K562 (cell line): ENCODE measurements around the gene CFAP69. TPM values are rescaled to one million over a fixed set of nuclear protein-coding genes. Genes with fewer than 3 reads are reported as not detected.

ENCODE experiments used
- ARHGAP35 ChIP-seq: fragments of 450-650 bp; IDR thresholded peaks from 2 replicates; pipeline ENCODE4 v1.6.1; 2018; ENCODE audit not compliant: partially characterized antibody
- BCOR ChIP-seq: fragments of 450-650 bp; IDR thresholded peaks from 2 replicates; pipeline ENCODE4 v1.6.1; 2016
- ZNF324 ChIP-seq: fragments of 250-450 bp; sonication (Bioruptor Pico); IDR thresholded peaks from 2 replicates; pipeline ENCODE4 v1.4.0; 2020; ENCODE audit warnings: mild to moderate bottlenecking
- ZNF644 ChIP-seq: fragments of 200-800 bp; sonication (Bioruptor generic); IDR thresholded peaks from 2 replicates; pipeline ENCODE4 v1.6.1; 2016; ENCODE audit warnings: low read depth, missing genetic modification characterization, missing compliant biosample characterization
- ZNF778 ChIP-seq: fragments of 450-650 bp; formaldehyde crosslinking; IDR thresholded peaks from 2 replicates; pipeline ENCODE4 v1.4.0; 2020; ENCODE audit warnings: mild to moderate bottlenecking, moderate library complexity
- polyA plus RNA-seq, 8 experiments: library from polyadenylated mRNA; depleted of rRNA in 4 of 8; stranded (reverse) in 5 of 8; unstranded in 3 of 8; fragments of >200 nt; fragmentation: Nextera tagmentation in 2 of 8; fragmentation: Illumina TruSeq in 1 of 8; extraction: Ambion mirVana in 2 of 8; extraction: Trizol in 1 of 8; gene quantifications; 2 replicates each; pipeline versions ENCODE4 v1.2.1 to v1.2.3, GENCODE V29; 2011 to 2014; ENCODE audit warnings: inconsistent platforms in 1 of 8, missing spikeins in 1 of 8
- total RNA-seq, 7 experiments: library from RNA; depleted of rRNA in 6 of 7; stranded (reverse); fragments of >200 nt in 6 of 7; fragmentation: Illumina TruSeq in 2 of 7; extraction: Trizol in 2 of 7; gene quantifications; 2 replicates each; pipeline versions ENCODE4 v1.2.1 to v1.2.3, GENCODE V29; 2011 to 2021; ENCODE audit warnings: low replicate concordance in 1 of 7
- TF ChIP-seq, protein P1 (sequence below), 2 experiments: fragments of 450-650 bp in 1 of 2; sonication (generic) in 1 of 2; formaldehyde crosslinking in 1 of 2; IDR thresholded peaks; 2 replicates each; pipeline versions ENCODE4 v1.7.1 to v1.9.0; 2016 to 2022; ENCODE audit warnings: inconsistent platforms in 1 of 2, mild to moderate bottlenecking in 1 of 2, missing genetic modification reagents in 1 of 2
- TF ChIP-seq, protein P2 (sequence below): fragments of 450-650 bp; IDR thresholded peaks from 2 replicates; pipeline ENCODE4 v1.6.1; 2016; ENCODE audit warnings: mild to moderate bottlenecking, moderate library complexity

Gene CFAP69
- total and polyA plus RNA-seq, 9 of the 15 experiments (the other 6 are each of a cell fraction or from before 2014, with no cell fraction given): 0.24 to 5.1 (median 1.7) TPM

DNA sequence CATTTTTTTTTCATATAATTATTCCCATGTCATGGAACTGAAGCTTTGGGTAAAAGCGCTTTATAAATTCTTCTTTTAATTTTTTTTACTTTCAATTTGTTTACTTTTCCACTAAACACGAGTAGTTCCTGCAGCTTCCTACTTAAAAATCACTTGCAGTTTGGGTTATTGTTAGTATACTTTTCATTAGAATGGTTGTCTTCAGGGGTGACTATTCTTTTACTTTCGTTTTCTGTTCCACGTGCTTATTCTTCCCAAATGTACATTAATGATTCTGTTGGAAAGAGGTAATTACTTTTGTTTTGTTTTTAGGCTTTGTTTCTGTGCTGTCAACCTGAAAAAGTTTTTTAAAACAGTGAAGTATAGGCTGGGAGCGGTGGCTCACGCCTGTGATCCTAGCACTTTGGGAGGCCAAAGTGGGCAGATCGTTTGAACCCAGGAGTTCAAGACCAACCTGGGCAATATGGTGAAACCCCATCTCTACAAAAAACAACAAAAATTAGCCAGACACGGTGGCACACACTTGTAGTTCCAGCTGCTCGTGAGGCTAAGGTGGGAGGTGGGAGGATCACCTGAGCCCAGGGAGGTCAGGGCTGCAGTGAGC lies 5.2 kb upstream of the CFAP69 start (continued):
- TF ChIP-seq, protein P1, sequence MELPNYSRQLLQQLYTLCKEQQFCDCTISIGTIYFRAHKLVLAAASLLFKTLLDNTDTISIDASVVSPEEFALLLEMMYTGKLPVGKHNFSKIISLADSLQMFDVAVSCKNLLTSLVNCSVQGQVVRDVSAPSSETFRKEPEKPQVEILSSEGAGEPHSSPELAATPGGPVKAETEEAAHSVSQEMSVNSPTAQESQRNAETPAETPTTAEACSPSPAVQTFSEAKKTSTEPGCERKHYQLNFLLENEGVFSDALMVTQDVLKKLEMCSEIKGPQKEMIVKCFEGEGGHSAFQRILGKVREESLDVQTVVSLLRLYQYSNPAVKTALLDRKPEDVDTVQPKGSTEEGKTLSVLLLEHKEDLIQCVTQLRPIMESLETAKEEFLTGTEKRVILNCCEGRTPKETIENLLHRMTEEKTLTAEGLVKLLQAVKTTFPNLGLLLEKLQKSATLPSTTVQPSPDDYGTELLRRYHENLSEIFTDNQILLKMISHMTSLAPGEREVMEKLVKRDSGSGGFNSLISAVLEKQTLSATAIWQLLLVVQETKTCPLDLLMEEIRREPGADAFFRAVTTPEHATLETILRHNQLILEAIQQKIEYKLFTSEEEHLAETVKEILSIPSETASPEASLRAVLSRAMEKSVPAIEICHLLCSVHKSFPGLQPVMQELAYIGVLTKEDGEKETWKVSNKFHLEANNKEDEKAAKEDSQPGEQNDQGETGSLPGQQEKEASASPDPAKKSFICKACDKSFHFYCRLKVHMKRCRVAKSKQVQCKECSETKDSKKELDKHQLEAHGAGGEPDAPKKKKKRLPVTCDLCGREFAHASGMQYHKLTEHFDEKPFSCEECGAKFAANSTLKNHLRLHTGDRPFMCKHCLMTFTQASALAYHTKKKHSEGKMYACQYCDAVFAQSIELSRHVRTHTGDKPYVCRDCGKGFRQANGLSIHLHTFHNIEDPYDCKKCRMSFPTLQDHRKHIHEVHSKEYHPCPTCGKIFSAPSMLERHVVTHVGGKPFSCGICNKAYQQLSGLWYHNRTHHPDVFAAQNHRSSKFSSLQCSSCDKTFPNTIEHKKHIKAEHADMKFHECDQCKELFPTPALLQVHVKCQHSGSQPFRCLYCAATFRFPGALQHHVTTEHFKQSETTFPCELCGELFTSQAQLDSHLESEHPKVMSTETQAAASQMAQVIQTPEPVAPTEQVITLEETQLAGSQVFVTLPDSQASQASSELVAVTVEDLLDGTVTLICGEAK (IDR thresholded peaks at IDR 0.05): 0 out of 2 replicates have a peak, but pooled peaks have one; percentile 43
- TF ChIP-seq, protein P1 (CRISPR knock-in tag; IDR thresholded peaks at IDR 0.05): no peak
- TF ChIP-seq, protein P2, sequence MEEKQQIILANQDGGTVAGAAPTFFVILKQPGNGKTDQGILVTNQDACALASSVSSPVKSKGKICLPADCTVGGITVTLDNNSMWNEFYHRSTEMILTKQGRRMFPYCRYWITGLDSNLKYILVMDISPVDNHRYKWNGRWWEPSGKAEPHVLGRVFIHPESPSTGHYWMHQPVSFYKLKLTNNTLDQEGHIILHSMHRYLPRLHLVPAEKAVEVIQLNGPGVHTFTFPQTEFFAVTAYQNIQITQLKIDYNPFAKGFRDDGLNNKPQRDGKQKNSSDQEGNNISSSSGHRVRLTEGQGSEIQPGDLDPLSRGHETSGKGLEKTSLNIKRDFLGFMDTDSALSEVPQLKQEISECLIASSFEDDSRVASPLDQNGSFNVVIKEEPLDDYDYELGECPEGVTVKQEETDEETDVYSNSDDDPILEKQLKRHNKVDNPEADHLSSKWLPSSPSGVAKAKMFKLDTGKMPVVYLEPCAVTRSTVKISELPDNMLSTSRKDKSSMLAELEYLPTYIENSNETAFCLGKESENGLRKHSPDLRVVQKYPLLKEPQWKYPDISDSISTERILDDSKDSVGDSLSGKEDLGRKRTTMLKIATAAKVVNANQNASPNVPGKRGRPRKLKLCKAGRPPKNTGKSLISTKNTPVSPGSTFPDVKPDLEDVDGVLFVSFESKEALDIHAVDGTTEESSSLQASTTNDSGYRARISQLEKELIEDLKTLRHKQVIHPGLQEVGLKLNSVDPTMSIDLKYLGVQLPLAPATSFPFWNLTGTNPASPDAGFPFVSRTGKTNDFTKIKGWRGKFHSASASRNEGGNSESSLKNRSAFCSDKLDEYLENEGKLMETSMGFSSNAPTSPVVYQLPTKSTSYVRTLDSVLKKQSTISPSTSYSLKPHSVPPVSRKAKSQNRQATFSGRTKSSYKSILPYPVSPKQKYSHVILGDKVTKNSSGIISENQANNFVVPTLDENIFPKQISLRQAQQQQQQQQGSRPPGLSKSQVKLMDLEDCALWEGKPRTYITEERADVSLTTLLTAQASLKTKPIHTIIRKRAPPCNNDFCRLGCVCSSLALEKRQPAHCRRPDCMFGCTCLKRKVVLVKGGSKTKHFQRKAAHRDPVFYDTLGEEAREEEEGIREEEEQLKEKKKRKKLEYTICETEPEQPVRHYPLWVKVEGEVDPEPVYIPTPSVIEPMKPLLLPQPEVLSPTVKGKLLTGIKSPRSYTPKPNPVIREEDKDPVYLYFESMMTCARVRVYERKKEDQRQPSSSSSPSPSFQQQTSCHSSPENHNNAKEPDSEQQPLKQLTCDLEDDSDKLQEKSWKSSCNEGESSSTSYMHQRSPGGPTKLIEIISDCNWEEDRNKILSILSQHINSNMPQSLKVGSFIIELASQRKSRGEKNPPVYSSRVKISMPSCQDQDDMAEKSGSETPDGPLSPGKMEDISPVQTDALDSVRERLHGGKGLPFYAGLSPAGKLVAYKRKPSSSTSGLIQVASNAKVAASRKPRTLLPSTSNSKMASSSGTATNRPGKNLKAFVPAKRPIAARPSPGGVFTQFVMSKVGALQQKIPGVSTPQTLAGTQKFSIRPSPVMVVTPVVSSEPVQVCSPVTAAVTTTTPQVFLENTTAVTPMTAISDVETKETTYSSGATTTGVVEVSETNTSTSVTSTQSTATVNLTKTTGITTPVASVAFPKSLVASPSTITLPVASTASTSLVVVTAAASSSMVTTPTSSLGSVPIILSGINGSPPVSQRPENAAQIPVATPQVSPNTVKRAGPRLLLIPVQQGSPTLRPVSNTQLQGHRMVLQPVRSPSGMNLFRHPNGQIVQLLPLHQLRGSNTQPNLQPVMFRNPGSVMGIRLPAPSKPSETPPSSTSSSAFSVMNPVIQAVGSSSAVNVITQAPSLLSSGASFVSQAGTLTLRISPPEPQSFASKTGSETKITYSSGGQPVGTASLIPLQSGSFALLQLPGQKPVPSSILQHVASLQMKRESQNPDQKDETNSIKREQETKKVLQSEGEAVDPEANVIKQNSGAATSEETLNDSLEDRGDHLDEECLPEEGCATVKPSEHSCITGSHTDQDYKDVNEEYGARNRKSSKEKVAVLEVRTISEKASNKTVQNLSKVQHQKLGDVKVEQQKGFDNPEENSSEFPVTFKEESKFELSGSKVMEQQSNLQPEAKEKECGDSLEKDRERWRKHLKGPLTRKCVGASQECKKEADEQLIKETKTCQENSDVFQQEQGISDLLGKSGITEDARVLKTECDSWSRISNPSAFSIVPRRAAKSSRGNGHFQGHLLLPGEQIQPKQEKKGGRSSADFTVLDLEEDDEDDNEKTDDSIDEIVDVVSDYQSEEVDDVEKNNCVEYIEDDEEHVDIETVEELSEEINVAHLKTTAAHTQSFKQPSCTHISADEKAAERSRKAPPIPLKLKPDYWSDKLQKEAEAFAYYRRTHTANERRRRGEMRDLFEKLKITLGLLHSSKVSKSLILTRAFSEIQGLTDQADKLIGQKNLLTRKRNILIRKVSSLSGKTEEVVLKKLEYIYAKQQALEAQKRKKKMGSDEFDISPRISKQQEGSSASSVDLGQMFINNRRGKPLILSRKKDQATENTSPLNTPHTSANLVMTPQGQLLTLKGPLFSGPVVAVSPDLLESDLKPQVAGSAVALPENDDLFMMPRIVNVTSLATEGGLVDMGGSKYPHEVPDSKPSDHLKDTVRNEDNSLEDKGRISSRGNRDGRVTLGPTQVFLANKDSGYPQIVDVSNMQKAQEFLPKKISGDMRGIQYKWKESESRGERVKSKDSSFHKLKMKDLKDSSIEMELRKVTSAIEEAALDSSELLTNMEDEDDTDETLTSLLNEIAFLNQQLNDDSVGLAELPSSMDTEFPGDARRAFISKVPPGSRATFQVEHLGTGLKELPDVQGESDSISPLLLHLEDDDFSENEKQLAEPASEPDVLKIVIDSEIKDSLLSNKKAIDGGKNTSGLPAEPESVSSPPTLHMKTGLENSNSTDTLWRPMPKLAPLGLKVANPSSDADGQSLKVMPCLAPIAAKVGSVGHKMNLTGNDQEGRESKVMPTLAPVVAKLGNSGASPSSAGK: peak; percentile 23; the same call in 1 of the 2 replicates
- TF ChIP-seq ZNF644 (tag) (no peak), ZNF324 (no peak), ZNF778 (CRISPR knock-in tag) (no peak), BCOR (0 out of 2 replicates have a peak, but pooled peaks have one; percentile 13), ARHGAP35 (no peak)
